Measurements from ENCODE around the gene KLC4. TPM values are rescaled to one million over a fixed set of nuclear protein-coding genes. Genes with fewer than 3 reads are reported as not detected.
"Not testable (repeated sequence)": the region's sequence is repeated elsewhere in the genome, so short reads cannot be mapped to it uniquely, and the experiment has no call there.

The KLC4 gene
- total RNA-seq, 1 experiment from 2014 or later = 17.5 TPM

DNA sequence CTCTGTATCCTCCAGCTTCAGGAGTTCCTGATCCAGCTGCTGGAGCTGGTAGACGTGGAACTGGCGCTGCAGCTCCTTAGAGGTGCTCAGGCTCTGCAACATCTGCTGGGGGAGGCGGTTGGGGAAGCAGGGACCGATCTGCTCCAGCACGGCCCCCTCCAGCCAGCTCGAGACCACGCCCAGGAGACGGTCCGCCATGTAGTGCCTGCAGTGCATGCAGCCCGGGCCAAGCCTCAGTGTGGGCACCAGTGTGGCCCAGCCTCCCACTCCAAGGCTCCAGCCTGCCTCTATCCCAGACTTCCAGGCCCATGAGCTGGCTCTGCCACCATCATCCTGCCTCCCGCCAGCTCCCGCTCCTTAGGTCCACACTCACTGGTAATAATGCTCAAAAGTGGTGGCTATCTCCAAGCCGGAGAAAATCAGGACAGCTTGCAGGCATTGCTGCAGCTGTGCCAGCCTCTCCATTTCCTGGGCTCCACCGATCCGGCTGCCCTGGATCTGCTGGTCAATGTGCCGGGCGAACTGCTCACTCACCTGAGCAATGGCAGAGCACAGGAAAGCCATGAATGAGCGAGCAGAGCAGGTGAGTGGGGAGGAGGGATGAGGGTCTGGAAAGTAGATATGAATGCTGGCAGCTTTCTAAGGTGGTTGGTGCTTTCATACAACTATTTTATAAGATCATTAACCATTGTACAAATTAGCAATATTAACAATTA, 18.7 kb upstream of the KLC4 start:
- BruUV-seq (replicated peaks) = no TSS peak
- no peak overlapping the region for H3K4me3 ChIP-seq (ENCODE audit: low read length)
- H3K4me1 ChIP-seq (ENCODE audit: insufficient read depth, low read length) = no peaks in the 10 kb centered on the region
- H4K20me1 ChIP-seq (ENCODE audit: low read length) = no peaks in the 10 kb centered on the region
- H3K79me2 ChIP-seq (ENCODE audit: low read length) = no peaks in the 10 kb centered on the region
- intact Hi-C loops (cut with micrococcal nuclease) = no loop called here
- no peak overlapping the region for H2AFZ ChIP-seq (ENCODE audit: low read length)
- H3K9me2 ChIP-seq (replicated peaks; ENCODE audit: low read length) = no peaks in the 10 kb centered on the region
- ChIA-PET POLR2A (ENCODE audit: unreplicated experiment) (no interaction called here), CTCF (no interaction called here)
- H3K27me3 ChIP-seq (ENCODE audit: low read length) = no peaks in the 10 kb centered on the region
- H3K9ac ChIP-seq (ENCODE audit: low read length) = no peak overlapping the region
- no peaks in the 10 kb centered on the region for H3F3A ChIP-seq (ENCODE audit: low read length, unreplicated experiment)
- H3K27ac ChIP-seq (ENCODE audit: low read length) = no peak overlapping the region
- DNase-seq (no peak), ATAC-seq (no peak)
- H3K9me3 ChIP-seq (ENCODE audit: low read length) = no peaks in the 10 kb centered on the region
- TF ChIP-seq CTCF (conservative IDR thresholded peaks at IDR 0.05; ENCODE audit: low read depth, low read length) (no peak), EZH2 (IDR thresholded peaks at IDR 0.05; ENCODE audit: low read length, unreplicated experiment) (no peak), EZH2phosphoT487 (IDR thresholded peaks at IDR 0.05; ENCODE audit: borderline replicate concordance, low read length) (no peak)
- no peak overlapping the region for H3K4me2 ChIP-seq (ENCODE audit: low read length)
- peaks cover 5% of the 10 kb centered on the region for H3K36me3 ChIP-seq (ENCODE audit: low read depth, low read length)

GRCh38 chr6:43041475-43041874, 18.0 kb upstream of the KLC4 start:
- H3K9me3 ChIP-seq (ENCODE audit: low read length); DNase-seq; H3K27ac ChIP-seq (ENCODE audit: low read length); H3K79me2 ChIP-seq (ENCODE audit: low read length); CTCF ChIA-PET; BruUV-seq (replicated peaks); ATAC-seq; H3K9ac ChIP-seq (ENCODE audit: low read length); H3K4me1 ChIP-seq (ENCODE audit: insufficient read depth, low read length); H3K9me2 ChIP-seq (replicated peaks; ENCODE audit: low read length); intact Hi-C loops (cut with micrococcal nuclease); H3K4me2 ChIP-seq (ENCODE audit: low read length); H3K27me3 ChIP-seq (ENCODE audit: low read length); H3K4me3 ChIP-seq (ENCODE audit: low read length); H3K36me3 ChIP-seq (ENCODE audit: low read depth, low read length); H2AFZ ChIP-seq (ENCODE audit: low read length); POLR2A ChIA-PET (ENCODE audit: unreplicated experiment); H3F3A ChIP-seq (ENCODE audit: low read length, unreplicated experiment); H4K20me1 ChIP-seq (ENCODE audit: low read length): not testable (repeated sequence)

DNA sequence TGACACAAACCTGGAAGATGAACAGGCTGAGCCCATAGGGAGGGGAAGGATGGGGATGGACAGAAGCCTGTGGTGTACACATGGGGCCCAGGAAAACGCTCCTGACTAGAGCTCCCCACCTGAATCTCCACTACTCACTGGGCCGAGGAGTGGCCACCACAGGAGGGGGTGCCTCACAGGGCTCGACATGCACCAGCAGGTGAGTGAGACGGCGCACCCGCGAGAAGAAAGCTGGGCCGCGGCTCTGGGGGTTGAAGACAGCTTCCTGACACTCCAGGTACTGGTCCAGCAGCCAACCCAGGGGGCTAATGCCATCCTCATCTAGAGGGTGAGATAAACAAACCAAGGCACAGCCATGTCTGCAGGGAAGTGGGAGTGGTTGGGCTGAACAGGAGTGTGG, 16.1 kb upstream of the KLC4 start:
- no peaks in the 10 kb centered on the region for H3K27me3 ChIP-seq (ENCODE audit: low read length)
- intact Hi-C loops (cut with micrococcal nuclease) = no loop called here

More for the DNA sequence above, 16.1 kb upstream of the KLC4 start:
- H3K36me3 ChIP-seq (ENCODE audit: low read depth, low read length) = peaks cover 3% of the 10 kb centered on the region
- TF ChIP-seq EZH2 (IDR thresholded peaks at IDR 0.05; ENCODE audit: low read length, unreplicated experiment) (no peak), EZH2phosphoT487 (IDR thresholded peaks at IDR 0.05; ENCODE audit: borderline replicate concordance, low read length) (no peak), CTCF (conservative IDR thresholded peaks at IDR 0.05; ENCODE audit: low read depth, low read length) (no peak)
- DNase-seq = no peak
- no peak overlapping the region for H3K4me3 ChIP-seq (ENCODE audit: low read length)
- no peak for ATAC-seq
- H3F3A ChIP-seq (ENCODE audit: low read length, unreplicated experiment) = no peaks in the 10 kb centered on the region
- H3K27ac ChIP-seq (ENCODE audit: low read length) = no peak overlapping the region
- H4K20me1 ChIP-seq (ENCODE audit: low read length) = no peaks in the 10 kb centered on the region
- no peak overlapping the region for H3K4me2 ChIP-seq (ENCODE audit: low read length)
- no TSS peak for BruUV-seq (replicated peaks)
- no peaks in the 10 kb centered on the region for H3K9me3 ChIP-seq (ENCODE audit: low read length)
- H3K79me2 ChIP-seq (ENCODE audit: low read length) = no peaks in the 10 kb centered on the region
- POLR2A ChIA-PET (ENCODE audit: unreplicated experiment) = no interaction called here
- no peaks in the 10 kb centered on the region for H3K9me2 ChIP-seq (replicated peaks; ENCODE audit: low read length)
- no peak overlapping the region for H3K9ac ChIP-seq (ENCODE audit: low read length)
- CTCF ChIA-PET = no interaction called here
- no peaks in the 10 kb centered on the region for H3K4me1 ChIP-seq (ENCODE audit: insufficient read depth, low read length)
- no peak overlapping the region for H2AFZ ChIP-seq (ENCODE audit: low read length)

Data from PC-3 (cell line).